Fibroblast of skin of right quadriceps (primary cell): Measurements from ENCODE around the gene THBS1.

Source experiments
- DNase-seq: peaks from one replicate; pipeline ENCODE4 v3.0.0-alpha.2; 2013

Gene THBS1

GRCh38 chr15:39580485-39581241 is at the start of gene THBS1:
Gene THBS1, plus strand, starts transcription at chr15:39581079. Its CDS starts 779 bp downstream, at chr15:39581858.
- DNase-seq = peak; percentile 99

- DNase-seq = no peak
Observed at GRCh38 chr15:39534996-39535395, 45.9 kb upstream of the THBS1 start.

GRCh38 chr15:39535466-39535865 is 45.4 kb upstream of the THBS1 start:
- DNase-seq = no peak

- no peak for DNase-seq
Observed at GRCh38 chr15:39538936-39539335, 41.9 kb upstream of the THBS1 start.

- DNase-seq = no peak
Observed at GRCh38 chr15:39539466-39539865, 41.4 kb upstream of the THBS1 start.

GRCh38 chr15:39539973-39540558 is 40.8 kb upstream of the THBS1 start:
- DNase-seq = no peak

- DNase-seq = no peak
Observed at GRCh38 chr15:39542385-39543065, 38.4 kb upstream of the THBS1 start.

- DNase-seq = peak; percentile 4
Observed at GRCh38 chr15:39543651-39544050, 37.2 kb upstream of the THBS1 start.

- no peak for DNase-seq
Observed at GRCh38 chr15:39546842-39547241, 34.0 kb upstream of the THBS1 start.

- no peak for DNase-seq
Observed at GRCh38 chr15:39548561-39548960, 32.3 kb upstream of the THBS1 start.

GRCh38 chr15:39549912-39550311 is 31.0 kb upstream of the THBS1 start:
- peak; percentile 15 for DNase-seq

GRCh38 chr15:39551476-39551875 is 29.4 kb upstream of the THBS1 start:
- no peak for DNase-seq

- DNase-seq = no peak
Observed at GRCh38 chr15:39552556-39552955, 28.3 kb upstream of the THBS1 start.

- DNase-seq = no peak
Observed at GRCh38 chr15:39553947-39554693, 26.8 kb upstream of the THBS1 start.

- no peak for DNase-seq
Observed at GRCh38 chr15:39554746-39555387, 26.0 kb upstream of the THBS1 start.

- DNase-seq = no peak
Observed at GRCh38 chr15:39555885-39556284, 25.0 kb upstream of the THBS1 start.

GRCh38 chr15:39556461-39556860 is 24.4 kb upstream of the THBS1 start:
- DNase-seq = no peak

- no peak for DNase-seq
Observed at GRCh38 chr15:39558421-39558820, 22.5 kb upstream of the THBS1 start.

GRCh38 chr15:39564972-39565665 is 15.8 kb upstream of the THBS1 start:
- DNase-seq = no peak

- DNase-seq = no peak
Observed at GRCh38 chr15:39565851-39566250, 15.0 kb upstream of the THBS1 start.

- DNase-seq = no peak
Observed at GRCh38 chr15:39573287-39573686, 7.6 kb upstream of the THBS1 start.

GRCh38 chr15:39573844-39574243 is 7.0 kb upstream of the THBS1 start:
- DNase-seq = peak; percentile 36
